HepG2 (cell line): Measurements from ENCODE around the gene EYA2. TPM values are rescaled to one million over a fixed set of nuclear protein-coding genes. Genes with fewer than 3 reads are reported as not detected.
A peak's percentile ranks its signal among the peaks of the same experiment; 100 is the strongest.

Experiments
- BCL6 ChIP-seq: IDR thresholded peaks from 2 replicates; pipeline ENCODE4 v1.6.1; 2016; ENCODE audit warnings: missing genetic modification reagents, missing compliant biosample characterization
- FOXA1 ChIP-seq, 2 experiments: fragments of 450-650 bp in 1 of 2; sonication (generic) in 1 of 2; formaldehyde crosslinking in 1 of 2; IDR thresholded peaks; 2 replicates each; pipeline versions ENCODE4 v1.4.0 to v1.6.1; 2016 to 2020; ENCODE audit warnings: missing genetic modification reagents in 1 of 2
- FOXC1 ChIP-seq: sonication (generic); formaldehyde crosslinking; IDR thresholded peaks from 2 replicates; pipeline ENCODE4 v1.8.0; 2022; ENCODE audit warnings: mild to moderate bottlenecking, missing genetic modification reagents, borderline replicate concordance
- HHEX ChIP-seq: IDR thresholded peaks from 2 replicates; pipeline ENCODE4 v1.6.1; 2016; ENCODE audit warnings: control low read depth
- IRF2 ChIP-seq: IDR thresholded peaks from 2 replicates; pipeline ENCODE4 v1.6.1; 2018; ENCODE audit warnings: missing genetic modification reagents, missing compliant biosample characterization
- IRX3 ChIP-seq: sonication (generic); formaldehyde crosslinking; IDR thresholded peaks from 2 replicates; pipeline ENCODE4 v1.8.1; 2023; ENCODE audit warnings: mild to moderate bottlenecking, low read depth, missing genetic modification reagents, borderline replicate concordance
- JDP2 ChIP-seq: sonication (generic); formaldehyde crosslinking; IDR thresholded peaks from 2 replicates; pipeline ENCODE4 v1.8.1; 2022; ENCODE audit warnings: missing genetic modification reagents, borderline replicate concordance
- KLF11 ChIP-seq: IDR thresholded peaks from 2 replicates; pipeline ENCODE4 v1.6.1; 2016; ENCODE audit warnings: missing compliant biosample characterization
- MBD4 ChIP-seq: IDR thresholded peaks from 2 replicates; pipeline ENCODE4 v1.6.1; 2012; ENCODE audit warnings: low read length, inconsistent platforms, borderline replicate concordance
- PAWR ChIP-seq: sonication (generic); formaldehyde crosslinking; IDR thresholded peaks from 2 replicates; pipeline ENCODE4 v1.4.0; 2020; ENCODE audit warnings: missing genetic modification reagents, mild to moderate bottlenecking, borderline replicate concordance
- PCBP2 ChIP-seq: fragments of 200-400 bp; formaldehyde crosslinking; optimal IDR thresholded peaks from 2 replicates; pipeline ENCODE3; 2018; ENCODE audit warnings: low read length, low read depth; ENCODE audit not compliant: poor library complexity, severe bottlenecking
- SIN3A ChIP-seq: IDR thresholded peaks from 2 replicates; pipeline ENCODE4 v1.6.1; 2011; ENCODE audit warnings: low read depth, mild to moderate bottlenecking, control low read depth, low read length, borderline replicate concordance
- ZKSCAN1 ChIP-seq: fragments of 150-350 bp; IDR thresholded peaks from 2 replicates; pipeline ENCODE4 v1.6.1; 2014; ENCODE audit warnings: low read length
- ZNF331 ChIP-seq: sonication (generic); formaldehyde crosslinking; IDR thresholded peaks from 2 replicates; pipeline ENCODE4 v1.4.0; 2020; ENCODE audit warnings: missing genetic modification reagents
- ZNF333 ChIP-seq: sonication (generic); formaldehyde crosslinking; IDR thresholded peaks from 2 replicates; pipeline ENCODE4 v1.4.0; 2020; ENCODE audit warnings: mild to moderate bottlenecking, missing genetic modification reagents, borderline replicate concordance
- ZNF672 ChIP-seq: sonication (generic); formaldehyde crosslinking; IDR thresholded peaks from 2 replicates; pipeline ENCODE4 v1.8.1; 2022; ENCODE audit warnings: missing genetic modification reagents
- polyA plus RNA-seq, 8 experiments: library from polyadenylated mRNA; depleted of rRNA in 3 of 8; stranded (reverse) in 7 of 8; unstranded in 1 of 8; fragments of >200 nt; fragmentation: Illumina TruSeq in 4 of 8; extraction: Trizol in 4 of 8; gene quantifications; 2 replicates each; pipeline versions ENCODE4 v1.2.1 to v1.2.3, GENCODE V29; 2011 to 2016; ENCODE audit warnings: low read depth in 4 of 8, missing spikeins in 1 of 8, mixed read lengths in 1 of 8; ENCODE audit not compliant: insufficient read depth in 1 of 8
- total RNA-seq, 5 experiments: library from RNA; depleted of rRNA; stranded (reverse); fragments of >200 nt; fragmentation: Illumina TruSeq; extraction: Trizol; gene quantifications; 2 replicates each; pipeline ENCODE4 v1.2.3, GENCODE V29; 2016; ENCODE audit warnings: low read depth in 1 of 5
- TF ChIP-seq, protein P1 (sequence below): sonication (generic); formaldehyde crosslinking; IDR thresholded peaks from 2 replicates; pipeline ENCODE4 v1.8.0; 2022; ENCODE audit warnings: missing genetic modification reagents, mild to moderate bottlenecking, inconsistent platforms, borderline replicate concordance
- TF ChIP-seq, protein P2 (sequence below): sonication (generic); formaldehyde crosslinking; IDR thresholded peaks from 2 replicates; pipeline ENCODE4 v1.4.0; 2020; ENCODE audit warnings: missing genetic modification reagents
- TF ChIP-seq, protein P3 (sequence below): IDR thresholded peaks from 2 replicates; pipeline ENCODE4 v1.6.1; 2016; ENCODE audit warnings: low read depth, missing genetic modification reagents, missing compliant biosample characterization
- TF ChIP-seq, protein P4 (sequence below): sonication (generic); formaldehyde crosslinking; IDR thresholded peaks from 2 replicates; pipeline ENCODE4 v1.8.1; 2023; ENCODE audit warnings: mild to moderate bottlenecking, missing genetic modification reagents, borderline replicate concordance

Gene EYA2
- total and polyA plus RNA-seq, 2 of the 13 experiments (the other 11 are each of a cell fraction or from before 2014, with no cell fraction given): not detected

DNA sequence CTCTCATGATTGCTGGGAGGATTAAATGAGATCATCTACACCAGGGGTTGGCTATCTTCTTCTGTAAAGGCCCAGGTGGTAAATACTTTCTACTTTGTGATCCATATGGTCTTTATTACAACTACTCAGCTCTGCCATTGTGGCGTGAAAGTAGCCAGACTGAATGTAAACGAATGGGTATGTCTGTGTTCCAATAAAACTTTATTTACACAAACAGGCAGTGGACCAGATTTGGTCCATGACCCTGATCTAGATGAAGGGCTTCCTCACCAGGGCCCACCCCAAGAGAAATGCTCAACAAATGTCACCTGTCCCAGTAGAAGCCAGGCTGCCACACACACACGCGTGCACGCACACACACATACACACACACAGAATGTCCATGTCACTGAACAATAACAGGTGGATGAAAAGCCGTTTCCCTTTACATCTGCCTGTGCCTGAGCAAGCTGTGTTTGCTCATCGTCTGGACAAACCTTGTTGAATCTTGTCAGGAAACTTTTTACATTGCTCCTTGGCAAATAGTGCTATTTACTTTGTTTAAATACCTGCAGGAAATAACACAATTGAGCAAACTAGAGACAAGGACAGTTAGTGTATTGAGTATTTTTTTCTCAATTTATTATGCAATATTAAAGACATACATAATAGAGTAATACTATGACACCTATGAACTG, 114.3 kb downstream of the EYA2 start (continued):
- TF ChIP-seq, protein P1, sequence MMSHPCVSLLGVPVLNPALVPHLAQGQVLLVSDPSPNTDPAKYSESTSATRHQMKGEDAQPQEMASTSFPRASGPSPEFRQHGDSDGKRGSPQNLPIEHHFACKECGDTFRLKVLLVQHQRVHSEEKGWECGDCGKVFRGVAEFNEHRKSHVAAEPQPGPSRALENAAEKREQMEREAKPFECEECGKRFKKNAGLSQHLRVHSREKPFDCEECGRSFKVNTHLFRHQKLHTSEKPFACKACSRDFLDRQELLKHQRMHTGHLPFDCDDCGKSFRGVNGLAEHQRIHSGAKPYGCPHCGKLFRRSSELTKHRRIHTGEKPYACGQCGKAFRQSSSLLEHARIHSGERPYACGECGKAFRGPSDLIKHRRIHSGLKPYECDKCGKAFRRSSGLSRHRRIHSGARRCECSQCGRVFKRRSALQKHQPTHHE (CRISPR knock-in tag): no peak
- TF ChIP-seq PAWR (CRISPR knock-in tag) (no peak), BCL6 (CRISPR knock-in tag) (0 out of 2 replicates have a peak, but pooled peaks have one; percentile 9), ZNF331 (CRISPR knock-in tag) (no peak), FOXA1 (IDR thresholded peaks at IDR 0.05) (no peak), FOXA1 (CRISPR knock-in tag; IDR thresholded peaks at IDR 0.05) (peak; percentile 62; the same call in 1 of the 2 replicates), KLF11 (CRISPR knock-in tag) (no peak), ZNF333 (CRISPR knock-in tag) (no peak), MBD4 (no peak), PCBP2 (no peak), ZNF672 (no peak), IRF2 (CRISPR knock-in tag) (no peak), JDP2 (no peak), FOXC1 (no peak), IRX3 (CRISPR knock-in tag) (no peak), HHEX (CRISPR knock-in tag) (peak; percentile 83), ZKSCAN1 (no peak), SIN3A (no peak)
- TF ChIP-seq, protein P2, sequence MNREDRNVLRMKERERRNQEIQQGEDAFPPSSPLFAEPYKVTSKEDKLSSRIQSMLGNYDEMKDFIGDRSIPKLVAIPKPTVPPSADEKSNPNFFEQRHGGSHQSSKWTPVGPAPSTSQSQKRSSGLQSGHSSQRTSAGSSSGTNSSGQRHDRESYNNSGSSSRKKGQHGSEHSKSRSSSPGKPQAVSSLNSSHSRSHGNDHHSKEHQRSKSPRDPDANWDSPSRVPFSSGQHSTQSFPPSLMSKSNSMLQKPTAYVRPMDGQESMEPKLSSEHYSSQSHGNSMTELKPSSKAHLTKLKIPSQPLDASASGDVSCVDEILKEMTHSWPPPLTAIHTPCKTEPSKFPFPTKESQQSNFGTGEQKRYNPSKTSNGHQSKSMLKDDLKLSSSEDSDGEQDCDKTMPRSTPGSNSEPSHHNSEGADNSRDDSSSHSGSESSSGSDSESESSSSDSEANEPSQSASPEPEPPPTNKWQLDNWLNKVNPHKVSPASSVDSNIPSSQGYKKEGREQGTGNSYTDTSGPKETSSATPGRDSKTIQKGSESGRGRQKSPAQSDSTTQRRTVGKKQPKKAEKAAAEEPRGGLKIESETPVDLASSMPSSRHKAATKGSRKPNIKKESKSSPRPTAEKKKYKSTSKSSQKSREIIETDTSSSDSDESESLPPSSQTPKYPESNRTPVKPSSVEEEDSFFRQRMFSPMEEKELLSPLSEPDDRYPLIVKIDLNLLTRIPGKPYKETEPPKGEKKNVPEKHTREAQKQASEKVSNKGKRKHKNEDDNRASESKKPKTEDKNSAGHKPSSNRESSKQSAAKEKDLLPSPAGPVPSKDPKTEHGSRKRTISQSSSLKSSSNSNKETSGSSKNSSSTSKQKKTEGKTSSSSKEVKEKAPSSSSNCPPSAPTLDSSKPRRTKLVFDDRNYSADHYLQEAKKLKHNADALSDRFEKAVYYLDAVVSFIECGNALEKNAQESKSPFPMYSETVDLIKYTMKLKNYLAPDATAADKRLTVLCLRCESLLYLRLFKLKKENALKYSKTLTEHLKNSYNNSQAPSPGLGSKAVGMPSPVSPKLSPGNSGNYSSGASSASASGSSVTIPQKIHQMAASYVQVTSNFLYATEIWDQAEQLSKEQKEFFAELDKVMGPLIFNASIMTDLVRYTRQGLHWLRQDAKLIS (CRISPR knock-in tag): no peak
- TF ChIP-seq, protein P3, sequence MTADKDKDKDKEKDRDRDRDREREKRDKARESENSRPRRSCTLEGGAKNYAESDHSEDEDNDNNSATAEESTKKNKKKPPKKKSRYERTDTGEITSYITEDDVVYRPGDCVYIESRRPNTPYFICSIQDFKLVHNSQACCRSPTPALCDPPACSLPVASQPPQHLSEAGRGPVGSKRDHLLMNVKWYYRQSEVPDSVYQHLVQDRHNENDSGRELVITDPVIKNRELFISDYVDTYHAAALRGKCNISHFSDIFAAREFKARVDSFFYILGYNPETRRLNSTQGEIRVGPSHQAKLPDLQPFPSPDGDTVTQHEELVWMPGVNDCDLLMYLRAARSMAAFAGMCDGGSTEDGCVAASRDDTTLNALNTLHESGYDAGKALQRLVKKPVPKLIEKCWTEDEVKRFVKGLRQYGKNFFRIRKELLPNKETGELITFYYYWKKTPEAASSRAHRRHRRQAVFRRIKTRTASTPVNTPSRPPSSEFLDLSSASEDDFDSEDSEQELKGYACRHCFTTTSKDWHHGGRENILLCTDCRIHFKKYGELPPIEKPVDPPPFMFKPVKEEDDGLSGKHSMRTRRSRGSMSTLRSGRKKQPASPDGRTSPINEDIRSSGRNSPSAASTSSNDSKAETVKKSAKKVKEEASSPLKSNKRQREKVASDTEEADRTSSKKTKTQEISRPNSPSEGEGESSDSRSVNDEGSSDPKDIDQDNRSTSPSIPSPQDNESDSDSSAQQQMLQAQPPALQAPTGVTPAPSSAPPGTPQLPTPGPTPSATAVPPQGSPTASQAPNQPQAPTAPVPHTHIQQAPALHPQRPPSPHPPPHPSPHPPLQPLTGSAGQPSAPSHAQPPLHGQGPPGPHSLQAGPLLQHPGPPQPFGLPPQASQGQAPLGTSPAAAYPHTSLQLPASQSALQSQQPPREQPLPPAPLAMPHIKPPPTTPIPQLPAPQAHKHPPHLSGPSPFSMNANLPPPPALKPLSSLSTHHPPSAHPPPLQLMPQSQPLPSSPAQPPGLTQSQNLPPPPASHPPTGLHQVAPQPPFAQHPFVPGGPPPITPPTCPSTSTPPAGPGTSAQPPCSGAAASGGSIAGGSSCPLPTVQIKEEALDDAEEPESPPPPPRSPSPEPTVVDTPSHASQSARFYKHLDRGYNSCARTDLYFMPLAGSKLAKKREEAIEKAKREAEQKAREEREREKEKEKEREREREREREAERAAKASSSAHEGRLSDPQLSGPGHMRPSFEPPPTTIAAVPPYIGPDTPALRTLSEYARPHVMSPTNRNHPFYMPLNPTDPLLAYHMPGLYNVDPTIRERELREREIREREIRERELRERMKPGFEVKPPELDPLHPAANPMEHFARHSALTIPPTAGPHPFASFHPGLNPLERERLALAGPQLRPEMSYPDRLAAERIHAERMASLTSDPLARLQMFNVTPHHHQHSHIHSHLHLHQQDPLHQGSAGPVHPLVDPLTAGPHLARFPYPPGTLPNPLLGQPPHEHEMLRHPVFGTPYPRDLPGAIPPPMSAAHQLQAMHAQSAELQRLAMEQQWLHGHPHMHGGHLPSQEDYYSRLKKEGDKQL (CRISPR knock-in tag): 0 out of 2 replicates have a peak, but pooled peaks have one; percentile 32
- TF ChIP-seq, protein P4, sequence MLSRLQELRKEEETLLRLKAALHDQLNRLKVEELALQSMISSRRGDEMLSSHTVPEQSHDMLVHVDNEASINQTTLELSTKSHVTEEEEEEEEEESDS (CRISPR knock-in tag): no peak
